ENCODE measurements around the gene DOCK4. TPM values are rescaled to one million over a fixed set of nuclear protein-coding genes. Genes with fewer than 3 reads are reported as not detected.

DOCK4 gene
- total RNA-seq, 1 donor from 2014 or later, result 60.3 TPM

DNA sequence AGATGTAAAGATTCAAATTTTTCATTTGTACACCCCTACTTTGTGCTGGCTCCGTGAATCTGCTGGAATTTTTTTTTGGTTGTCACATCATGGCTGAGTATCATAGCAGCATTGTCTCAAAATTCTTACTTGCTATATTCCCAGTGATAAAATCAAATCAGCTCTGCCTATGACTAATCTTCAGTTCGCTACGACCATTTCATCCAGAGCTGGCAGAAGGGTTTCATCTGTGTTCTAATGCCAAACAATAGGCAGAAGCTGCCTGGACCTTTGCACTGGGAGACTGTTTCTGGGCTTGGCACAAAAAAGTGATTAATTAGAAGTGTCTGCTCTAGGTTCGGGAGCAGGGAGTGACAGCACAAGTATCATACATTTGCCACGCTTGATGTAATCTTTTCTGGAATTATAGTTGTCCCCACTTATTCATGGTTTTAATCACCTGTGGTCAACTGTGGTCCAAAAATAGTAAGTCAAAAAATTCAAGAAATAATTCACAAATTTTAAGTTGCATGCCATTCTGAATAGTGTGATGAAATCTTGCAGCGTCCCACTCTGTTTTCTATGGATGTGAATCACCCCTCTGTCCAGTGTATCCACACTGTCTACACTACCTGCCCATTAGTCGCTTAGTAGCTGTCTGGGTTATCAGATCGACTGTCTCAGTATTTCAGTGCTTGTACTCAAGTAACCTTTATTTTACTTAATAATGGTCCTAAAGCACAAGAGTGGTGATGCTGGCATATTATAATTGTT, 523.4 kb downstream of the DOCK4 start:
- Mint-ChIP-seq H3K36me3 (ENCODE audit: unreplicated experiment) (no peaks in the 10 kb centered on the region), H3K4me3 (ENCODE audit: unreplicated experiment) (no peak overlapping the region), H3K27ac (ENCODE audit: unreplicated experiment) (no peak overlapping the region), H3K9me3 (ENCODE audit: unreplicated experiment) (no peaks in the 10 kb centered on the region), H3K4me1 (ENCODE audit: low read depth, unreplicated experiment) (no peaks in the 10 kb centered on the region), H3K27me3 (ENCODE audit: unreplicated experiment) (no peaks in the 10 kb centered on the region)
- TF ChIP-seq, protein P1, sequence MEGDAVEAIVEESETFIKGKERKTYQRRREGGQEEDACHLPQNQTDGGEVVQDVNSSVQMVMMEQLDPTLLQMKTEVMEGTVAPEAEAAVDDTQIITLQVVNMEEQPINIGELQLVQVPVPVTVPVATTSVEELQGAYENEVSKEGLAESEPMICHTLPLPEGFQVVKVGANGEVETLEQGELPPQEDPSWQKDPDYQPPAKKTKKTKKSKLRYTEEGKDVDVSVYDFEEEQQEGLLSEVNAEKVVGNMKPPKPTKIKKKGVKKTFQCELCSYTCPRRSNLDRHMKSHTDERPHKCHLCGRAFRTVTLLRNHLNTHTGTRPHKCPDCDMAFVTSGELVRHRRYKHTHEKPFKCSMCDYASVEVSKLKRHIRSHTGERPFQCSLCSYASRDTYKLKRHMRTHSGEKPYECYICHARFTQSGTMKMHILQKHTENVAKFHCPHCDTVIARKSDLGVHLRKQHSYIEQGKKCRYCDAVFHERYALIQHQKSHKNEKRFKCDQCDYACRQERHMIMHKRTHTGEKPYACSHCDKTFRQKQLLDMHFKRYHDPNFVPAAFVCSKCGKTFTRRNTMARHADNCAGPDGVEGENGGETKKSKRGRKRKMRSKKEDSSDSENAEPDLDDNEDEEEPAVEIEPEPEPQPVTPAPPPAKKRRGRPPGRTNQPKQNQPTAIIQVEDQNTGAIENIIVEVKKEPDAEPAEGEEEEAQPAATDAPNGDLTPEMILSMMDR (IDR thresholded peaks at IDR 0.05; ENCODE audit: partially characterized antibody, unreplicated experiment), result no peak
- DNase-seq, result no peak

GRCh38 chr7:111681242-111681641, 525.0 kb downstream of the DOCK4 start:
- DNase-seq, result no peak
- H3K36me3 Mint-ChIP-seq (ENCODE audit: unreplicated experiment), result no peaks in the 10 kb centered on the region
- H3K4me3 Mint-ChIP-seq (ENCODE audit: unreplicated experiment), result no peak overlapping the region
- TF ChIP-seq, protein P1 (IDR thresholded peaks at IDR 0.05; ENCODE audit: partially characterized antibody, unreplicated experiment), result no peak
- H3K27ac Mint-ChIP-seq (ENCODE audit: unreplicated experiment), result no peak overlapping the region
- no peaks in the 10 kb centered on the region for H3K4me1 Mint-ChIP-seq (ENCODE audit: low read depth, unreplicated experiment)
- H3K27me3 Mint-ChIP-seq (ENCODE audit: unreplicated experiment), result no peaks in the 10 kb centered on the region
- no peaks in the 10 kb centered on the region for H3K9me3 Mint-ChIP-seq (ENCODE audit: unreplicated experiment)

DNA sequence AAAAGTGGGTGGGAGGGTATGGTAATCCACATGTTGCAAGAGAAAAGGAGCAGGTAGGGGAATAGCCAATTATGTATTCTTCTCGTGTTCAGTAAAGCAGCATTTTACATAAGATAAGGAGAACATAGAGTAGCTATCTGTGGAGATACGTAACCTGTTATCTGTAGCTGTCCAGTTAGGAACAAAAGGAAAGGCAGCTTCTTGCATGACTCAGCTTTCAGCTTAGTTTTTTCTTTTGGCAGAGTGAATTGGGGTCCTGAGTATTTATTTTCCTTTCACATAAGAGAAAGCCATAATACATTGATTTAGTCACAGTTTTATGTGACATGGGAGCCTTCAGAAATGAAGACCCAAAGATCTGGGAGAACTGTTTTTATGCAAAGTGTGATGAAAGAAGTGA, 527.2 kb downstream of the DOCK4 start:
- DNase-seq, result no peak
- H3K27ac Mint-ChIP-seq (ENCODE audit: unreplicated experiment), result no peak overlapping the region
- no peaks in the 10 kb centered on the region for H3K27me3 Mint-ChIP-seq (ENCODE audit: unreplicated experiment)
- no peaks in the 10 kb centered on the region for H3K4me1 Mint-ChIP-seq (ENCODE audit: low read depth, unreplicated experiment)
- no peaks in the 10 kb centered on the region for H3K9me3 Mint-ChIP-seq (ENCODE audit: unreplicated experiment)
- H3K4me3 Mint-ChIP-seq (ENCODE audit: unreplicated experiment), result no peak overlapping the region
- TF ChIP-seq, protein P1 (IDR thresholded peaks at IDR 0.05; ENCODE audit: partially characterized antibody, unreplicated experiment), result no peak
- H3K36me3 Mint-ChIP-seq (ENCODE audit: unreplicated experiment), result no peaks in the 10 kb centered on the region

GRCh38 chr7:111678281-111678680, 527.9 kb downstream of the DOCK4 start:
- no peak for DNase-seq
- no peak overlapping the region for H3K27ac Mint-ChIP-seq (ENCODE audit: unreplicated experiment)
- H3K9me3 Mint-ChIP-seq (ENCODE audit: unreplicated experiment), result no peaks in the 10 kb centered on the region
- TF ChIP-seq, protein P1 (IDR thresholded peaks at IDR 0.05; ENCODE audit: partially characterized antibody, unreplicated experiment), result no peak
- H3K27me3 Mint-ChIP-seq (ENCODE audit: unreplicated experiment), result no peaks in the 10 kb centered on the region
- no peaks in the 10 kb centered on the region for H3K4me1 Mint-ChIP-seq (ENCODE audit: low read depth, unreplicated experiment)
- no peak overlapping the region for H3K4me3 Mint-ChIP-seq (ENCODE audit: unreplicated experiment)
- H3K36me3 Mint-ChIP-seq (ENCODE audit: unreplicated experiment), result no peaks in the 10 kb centered on the region

DNA sequence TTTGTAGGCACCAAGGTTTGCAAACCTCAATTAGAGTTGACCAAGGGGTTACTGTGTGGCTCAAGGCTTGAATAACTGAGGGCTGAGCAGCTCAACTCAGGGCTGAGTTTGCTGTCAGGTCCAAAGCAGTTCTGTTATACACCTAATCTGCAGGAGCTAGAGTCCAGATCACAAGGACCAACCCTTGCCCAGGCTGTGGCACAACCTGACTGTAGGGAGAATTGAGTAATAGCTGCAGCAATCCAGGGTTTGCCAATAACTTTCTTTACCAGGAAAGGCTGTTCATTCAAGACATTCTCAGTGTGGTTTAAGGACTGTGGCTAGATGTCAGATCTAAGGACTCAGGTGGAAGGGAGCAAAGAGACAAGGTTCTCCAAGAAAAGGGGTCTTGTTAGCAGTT, 528.4 kb downstream of the DOCK4 start:
- H3K36me3 Mint-ChIP-seq (ENCODE audit: unreplicated experiment), result no peaks in the 10 kb centered on the region
- no peak for DNase-seq
- no peak overlapping the region for H3K4me3 Mint-ChIP-seq (ENCODE audit: unreplicated experiment)
- H3K9me3 Mint-ChIP-seq (ENCODE audit: unreplicated experiment), result no peaks in the 10 kb centered on the region
- TF ChIP-seq, protein P1 (IDR thresholded peaks at IDR 0.05; ENCODE audit: partially characterized antibody, unreplicated experiment), result no peak
- no peaks in the 10 kb centered on the region for H3K4me1 Mint-ChIP-seq (ENCODE audit: low read depth, unreplicated experiment)
- no peaks in the 10 kb centered on the region for H3K27me3 Mint-ChIP-seq (ENCODE audit: unreplicated experiment)
- H3K27ac Mint-ChIP-seq (ENCODE audit: unreplicated experiment), result no peak overlapping the region
